Left kidney (tissue), 2 donors: Measurements from ENCODE around the gene LRRC4C. TPM values are rescaled to one million over a fixed set of nuclear protein-coding genes. Genes with fewer than 3 reads are reported as not detected.

Source experiments
- DNase-seq: peaks from one replicate; pipeline ENCODE4 v3.0.0-alpha.2; 2013
- polyA plus RNA-seq: library from polyadenylated mRNA; unstranded; fragments of 120-200 nt; gene quantifications from one replicate; pipeline ENCODE4 v1.2.1, GENCODE V29; 2013; ENCODE audit not compliant: insufficient read length

Gene LRRC4C
- polyA plus RNA-seq, 1 donor, result 17.0 TPM

DNA sequence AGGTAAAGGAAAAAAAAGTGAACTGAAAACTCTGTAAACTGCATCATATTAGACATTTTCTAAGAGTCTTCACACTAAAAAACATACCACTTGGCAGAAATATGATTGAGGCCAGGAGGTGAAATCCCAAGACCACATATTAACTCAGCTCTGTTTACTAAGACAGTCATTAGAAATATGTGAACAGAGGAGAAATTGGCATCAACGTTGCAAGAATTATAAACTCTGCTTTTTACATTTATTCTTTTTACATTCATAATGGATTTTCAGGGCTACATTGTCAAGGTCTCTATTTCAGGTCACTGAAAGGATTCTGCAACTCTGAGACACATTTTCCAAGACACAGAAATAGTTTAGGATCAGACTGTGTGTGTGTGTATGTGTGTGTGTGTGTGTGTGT lies 1364.0 kb downstream of the LRRC4C start:
- no peak for DNase-seq

DNA sequence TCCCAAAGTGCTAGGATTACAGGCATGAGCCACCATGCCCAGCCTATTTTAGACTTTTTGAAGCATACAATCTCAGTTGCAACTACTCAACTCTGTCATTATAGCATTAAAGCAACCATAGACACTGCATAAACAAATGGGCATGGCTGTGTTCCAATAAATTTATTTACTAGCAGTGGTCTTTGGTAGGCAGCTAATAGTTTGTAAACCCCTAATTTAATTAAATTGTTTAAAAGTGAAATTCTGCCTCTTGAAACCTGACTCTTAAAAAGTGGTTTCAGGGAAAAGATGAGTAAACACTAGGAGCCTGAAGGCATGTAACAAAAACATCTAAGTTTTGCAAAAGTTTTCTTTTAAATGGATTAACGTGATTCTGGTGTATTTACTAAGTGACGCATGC lies 1364.5 kb downstream of the LRRC4C start:
- DNase-seq, result no peak

DNA sequence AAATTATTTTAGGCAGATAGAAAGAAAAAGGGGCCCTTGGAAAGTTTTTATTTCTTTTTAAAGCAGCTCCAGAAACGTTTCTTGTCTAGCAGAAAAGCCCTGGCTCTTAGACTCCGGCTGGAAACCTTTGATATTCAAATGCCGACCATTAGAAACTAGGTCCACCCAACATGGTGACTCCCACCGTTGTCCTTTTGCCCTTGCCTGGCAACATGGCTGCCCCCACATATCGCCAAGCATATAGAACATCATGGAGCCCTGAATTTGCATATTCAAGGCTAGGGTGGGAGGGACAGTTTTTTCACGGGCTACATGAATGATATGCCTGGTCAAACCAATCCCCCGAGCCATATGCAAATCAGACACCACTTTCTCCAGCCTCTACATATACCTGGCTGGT lies 1379.0 kb downstream of the LRRC4C start:
- no peak for DNase-seq
